NK-92 (cell line): ENCODE data around the gene PHF13.

Source experiments
- DNase-seq: peaks from one replicate; lab custom pipeline; 2025; ENCODE audit not compliant: unreplicated experiment; lab: John Stamatoyannopoulos, UW

The PHF13 gene

DNA sequence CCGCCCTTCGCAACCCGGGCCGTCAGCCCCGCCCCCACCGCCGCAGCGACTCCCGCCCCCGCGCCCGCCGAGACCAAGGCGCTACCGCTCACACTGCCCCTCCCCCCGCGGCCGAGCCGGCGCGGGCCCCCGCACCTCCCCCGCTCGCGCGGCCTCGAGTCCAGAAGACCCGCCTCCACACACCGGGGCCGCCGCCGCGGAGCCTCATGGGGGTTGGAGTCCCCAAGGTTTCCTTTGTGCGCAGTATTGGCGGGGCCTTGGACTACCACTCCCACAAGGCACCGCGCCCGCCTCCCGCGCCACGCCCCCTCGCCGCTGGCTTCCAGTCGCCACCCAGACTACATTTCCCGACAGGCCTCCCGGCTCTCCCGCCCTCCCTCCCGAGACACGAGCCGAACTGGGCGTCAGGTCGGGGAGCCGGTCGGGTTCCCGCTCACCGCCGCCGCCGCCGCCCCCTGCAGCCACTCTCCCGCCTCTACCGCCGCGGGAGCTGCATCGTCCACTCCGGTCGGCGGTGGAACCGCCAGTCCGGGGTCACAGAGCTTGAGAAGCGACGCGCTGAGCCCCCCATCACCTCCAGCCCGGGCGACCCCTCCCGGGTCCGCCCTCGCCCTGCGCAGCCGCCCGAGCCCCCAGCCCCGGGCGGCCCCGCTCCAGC, at the start of gene PHF13:
TSS of gene PHF13 (plus strand) at position 371 of the 658 bp plus-strand sequence. CDS start 336 bp downstream, outside the sequence.
- DNase-seq: peak; percentile 94

- no peak for DNase-seq
These were observed 44.5 kb upstream of the PHF13 start for GRCh38 chr1:6569033-6569432.

DNA sequence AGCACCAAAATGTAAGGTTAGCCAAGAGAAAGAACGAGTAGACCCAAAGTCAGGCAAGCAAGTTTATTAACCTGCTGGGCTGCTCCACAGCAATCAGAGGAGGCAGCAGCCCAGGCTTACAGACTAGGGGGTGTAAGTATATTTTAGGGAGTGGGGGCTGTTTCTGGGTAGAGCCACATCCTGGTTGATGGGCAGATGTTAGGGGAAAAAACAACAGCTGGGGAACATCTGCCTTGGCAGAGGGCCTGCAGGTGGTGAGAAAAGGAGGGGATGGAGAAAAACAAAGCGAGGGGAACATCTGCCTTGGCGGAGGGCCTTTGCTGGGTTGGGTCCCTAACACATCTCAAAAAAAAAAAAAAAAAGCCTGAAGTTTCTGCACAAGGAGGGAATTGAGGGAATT, 43.4 kb upstream of the PHF13 start:
- DNase-seq: no peak

DNA sequence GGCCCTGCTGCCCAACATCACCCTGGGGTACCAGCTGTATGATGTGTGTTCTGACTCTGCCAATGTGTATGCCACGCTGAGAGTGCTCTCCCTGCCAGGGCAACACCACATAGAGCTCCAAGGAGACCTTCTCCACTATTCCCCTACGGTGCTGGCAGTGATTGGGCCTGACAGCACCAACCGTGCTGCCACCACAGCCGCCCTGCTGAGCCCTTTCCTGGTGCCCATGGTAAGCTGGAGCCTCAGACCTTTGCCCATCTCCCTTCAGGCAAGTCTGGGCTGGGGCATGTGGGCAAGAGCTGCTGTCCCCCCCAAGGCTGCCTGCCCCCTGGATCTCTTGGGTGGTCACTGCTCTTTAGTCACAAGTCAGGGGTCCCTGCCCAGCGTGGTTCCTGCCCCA, 42.5 kb upstream of the PHF13 start:
- DNase-seq: no peak

GRCh38 chr1:6572653-6573383, 40.7 kb upstream of the PHF13 start:
- no peak for DNase-seq

- no peak for DNase-seq
These were observed 39.4 kb upstream of the PHF13 start for GRCh38 chr1:6574025-6574620.

DNA sequence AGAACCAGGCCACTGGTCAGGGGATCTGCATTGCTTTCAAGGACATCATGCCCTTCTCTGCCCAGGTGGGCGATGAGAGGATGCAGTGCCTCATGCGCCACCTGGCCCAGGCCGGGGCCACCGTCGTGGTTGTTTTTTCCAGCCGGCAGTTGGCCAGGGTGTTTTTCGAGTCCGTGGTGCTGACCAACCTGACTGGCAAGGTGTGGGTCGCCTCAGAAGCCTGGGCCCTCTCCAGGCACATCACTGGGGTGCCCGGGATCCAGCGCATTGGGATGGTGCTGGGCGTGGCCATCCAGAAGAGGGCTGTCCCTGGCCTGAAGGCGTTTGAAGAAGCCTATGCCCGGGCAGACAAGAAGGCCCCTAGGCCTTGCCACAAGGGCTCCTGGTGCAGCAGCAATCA, 38.7 kb upstream of the PHF13 start:
- no peak for DNase-seq

GRCh38 chr1:6577831-6578525, 35.6 kb upstream of the PHF13 start:
- DNase-seq: no peak

GRCh38 chr1:6578624-6579373, 34.7 kb upstream of the PHF13 start:
- no peak for DNase-seq

DNA sequence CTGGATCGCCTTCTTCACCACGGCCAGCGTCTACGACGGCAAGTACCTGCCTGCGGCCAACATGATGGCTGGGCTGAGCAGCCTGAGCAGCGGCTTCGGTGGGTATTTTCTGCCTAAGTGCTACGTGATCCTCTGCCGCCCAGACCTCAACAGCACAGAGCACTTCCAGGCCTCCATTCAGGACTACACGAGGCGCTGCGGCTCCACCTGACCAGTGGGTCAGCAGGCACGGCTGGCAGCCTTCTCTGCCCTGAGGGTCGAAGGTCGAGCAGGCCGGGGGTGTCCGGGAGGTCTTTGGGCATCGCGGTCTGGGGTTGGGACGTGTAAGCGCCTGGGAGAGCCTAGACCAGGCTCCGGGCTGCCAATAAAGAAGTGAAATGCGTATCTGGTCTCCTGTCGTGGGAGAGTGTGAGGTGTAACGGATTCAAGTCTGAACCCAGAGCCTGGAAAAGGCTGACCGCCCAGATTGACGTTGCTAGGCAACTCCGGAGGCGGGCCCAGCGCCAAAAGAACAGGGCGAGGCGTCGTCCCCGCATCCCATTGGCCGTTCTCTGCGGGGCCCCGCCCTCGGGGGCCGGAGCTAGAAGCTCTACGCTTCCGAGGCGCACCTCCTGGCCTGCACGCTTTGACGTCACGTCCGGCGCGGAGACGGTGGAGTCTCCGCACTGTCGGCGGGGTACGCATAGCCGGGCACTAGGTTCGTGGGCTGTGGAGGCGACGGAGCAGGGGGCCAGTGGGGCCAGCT, 34.0 kb upstream of the PHF13 start, which contains the start of gene ZBTB48:
TSS of gene ZBTB48 (plus strand) at position 621 of the 745 bp plus-strand sequence. CDS start 616 bp downstream, outside the sequence.
- peak; percentile 58 for DNase-seq

GRCh38 chr1:6580119-6580592, 33.4 kb upstream of the PHF13 start:
- DNase-seq: no peak

GRCh38 chr1:6580593-6581409, 32.7 kb upstream of the PHF13 start:
- no peak for DNase-seq

DNA sequence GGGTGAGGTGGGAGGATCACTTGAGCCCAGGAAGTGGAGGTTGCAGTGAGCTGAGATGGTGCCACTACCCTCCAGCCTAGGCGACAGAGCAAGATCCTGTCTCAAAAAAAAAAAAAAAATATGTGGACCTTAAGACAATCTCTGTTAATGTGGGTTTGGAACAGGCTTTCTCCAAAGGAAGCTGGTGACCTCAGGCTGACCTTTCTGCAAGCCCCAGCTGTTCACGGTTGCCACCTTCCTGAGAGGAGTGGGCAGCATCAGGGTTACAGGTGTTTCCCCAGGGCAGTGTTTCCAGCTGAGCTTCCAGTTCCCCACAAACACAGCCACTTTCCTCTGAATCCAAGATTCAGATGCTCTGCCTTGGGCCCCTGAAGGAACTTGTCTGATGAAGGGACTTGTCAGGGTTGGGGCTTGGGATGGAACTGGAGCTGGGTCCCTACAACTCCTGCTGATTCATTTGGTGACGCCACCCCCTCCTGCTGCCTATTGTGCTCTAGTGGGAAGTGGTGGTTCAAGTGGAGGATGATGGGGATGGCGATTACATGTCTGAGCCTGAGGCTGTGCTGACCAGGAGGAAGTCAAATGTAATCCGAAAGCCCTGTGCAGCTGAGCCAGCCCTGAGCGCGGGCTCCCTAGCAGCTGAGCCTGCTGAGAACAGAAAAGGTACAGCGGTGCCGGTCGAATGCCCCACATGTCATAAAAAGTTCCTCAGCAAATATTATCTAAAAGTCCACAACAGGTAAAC, 31.8 kb upstream of the PHF13 start:
- DNase-seq: no peak

DNA sequence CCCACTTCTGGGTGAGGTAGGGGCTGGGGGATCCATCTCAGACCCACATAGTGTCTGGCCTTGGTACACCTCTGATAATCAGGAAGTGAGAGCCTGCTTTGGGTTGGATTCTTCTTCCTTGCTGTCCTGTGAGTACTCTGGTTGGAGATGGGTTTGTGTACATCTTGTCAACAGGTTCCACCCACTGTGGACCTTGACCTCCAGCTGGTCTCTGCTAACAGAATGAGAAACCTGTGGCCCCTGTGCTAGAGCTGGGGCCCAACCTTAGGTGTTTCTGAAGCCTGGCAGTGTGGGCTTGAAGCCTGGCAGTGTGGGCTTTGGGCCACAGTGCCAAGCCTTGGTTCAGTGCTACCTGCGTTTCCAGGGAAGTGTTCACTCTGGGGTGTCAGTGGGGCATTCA, 31.2 kb upstream of the PHF13 start:
- no peak for DNase-seq

DNA sequence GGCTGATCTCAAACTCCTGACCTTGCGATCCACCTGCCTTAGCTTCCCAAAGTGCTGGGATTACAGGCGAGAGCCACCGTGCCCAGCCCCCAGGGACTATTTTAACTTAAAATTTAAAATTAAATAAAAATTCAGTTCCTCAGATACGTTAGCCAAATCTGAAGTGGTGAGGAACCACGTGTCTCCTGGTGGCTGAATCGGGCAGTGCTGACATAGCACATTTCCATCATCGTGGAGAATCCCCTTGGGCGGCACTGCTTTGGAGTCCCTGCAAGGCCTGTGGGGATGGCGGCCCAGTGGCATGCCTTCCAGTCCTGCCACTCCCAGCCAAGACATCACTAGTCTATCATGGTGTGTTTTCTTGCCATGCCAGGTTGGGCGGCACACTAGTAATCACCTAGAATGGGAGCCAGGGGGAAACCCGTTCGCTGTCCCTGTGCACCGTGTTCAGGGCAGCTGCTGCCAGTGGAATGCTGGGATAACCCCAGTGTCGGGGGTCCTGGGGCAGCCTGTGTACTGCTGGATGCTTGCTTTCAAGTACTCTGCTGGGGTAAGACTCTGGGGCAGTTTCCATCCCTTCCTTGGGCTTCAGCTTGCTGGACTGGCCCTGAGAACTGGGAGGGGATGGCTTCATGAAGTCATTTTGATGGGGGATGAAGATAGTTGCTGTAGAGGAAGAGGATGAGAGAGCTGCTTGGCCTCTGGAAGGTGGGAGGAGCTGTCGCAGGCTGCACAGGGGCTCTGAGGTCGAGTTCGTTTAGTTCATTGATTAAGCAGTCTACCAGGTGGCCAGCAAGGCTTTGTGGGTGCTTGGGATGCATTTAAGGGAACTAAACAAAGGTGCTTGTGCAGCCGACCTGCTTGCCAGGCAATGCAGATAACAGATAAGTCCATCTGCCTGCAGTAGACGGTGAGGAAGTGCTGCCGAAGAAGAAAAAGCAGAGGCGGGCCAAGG, 29.1 kb upstream of the PHF13 start:
- no peak for DNase-seq

GRCh38 chr1:6585081-6585722, 28.3 kb upstream of the PHF13 start:
- no peak for DNase-seq

DNA sequence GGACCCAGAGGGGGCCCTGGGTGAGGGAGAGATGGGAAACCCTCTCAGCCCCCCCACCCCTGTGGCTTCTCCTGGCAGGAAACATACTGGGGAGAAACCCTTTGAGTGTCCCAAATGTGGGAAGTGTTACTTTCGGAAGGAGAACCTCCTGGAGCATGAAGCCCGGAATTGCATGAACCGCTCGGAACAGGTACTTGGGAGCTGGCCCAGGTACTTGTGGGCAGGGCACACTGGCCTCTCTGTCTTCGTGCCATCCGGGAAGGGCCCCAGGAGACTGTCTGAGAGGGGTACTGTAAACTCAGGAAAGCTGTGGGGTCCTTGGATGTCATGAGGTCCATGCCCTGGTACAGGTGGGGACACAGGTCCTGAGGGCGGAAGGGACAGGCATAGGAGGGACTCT, 27.7 kb upstream of the PHF13 start:
- no peak for DNase-seq
